Breast epithelium (tissue), 3 donors: Measurements from ENCODE around the gene STING1.

Source experiments
- CTCF ChIP-seq, 3 donors: fragments of 450-650 bp; IDR thresholded peaks; one replicate each; pipeline ENCODE4 v1.5.1; 2016 to 2017; ENCODE audit warnings: antibody characterized with exemption in 3 of 3, mild to moderate bottlenecking in 3 of 3, moderate library complexity in 3 of 3
- POLR2AphosphoS5 ChIP-seq, 3 donors: sonication (generic); formaldehyde crosslinking; IDR thresholded peaks; one replicate each; pipeline ENCODE4 v1.6.1; 2017; ENCODE audit warnings: antibody characterized with exemption in 3 of 3

DNA sequence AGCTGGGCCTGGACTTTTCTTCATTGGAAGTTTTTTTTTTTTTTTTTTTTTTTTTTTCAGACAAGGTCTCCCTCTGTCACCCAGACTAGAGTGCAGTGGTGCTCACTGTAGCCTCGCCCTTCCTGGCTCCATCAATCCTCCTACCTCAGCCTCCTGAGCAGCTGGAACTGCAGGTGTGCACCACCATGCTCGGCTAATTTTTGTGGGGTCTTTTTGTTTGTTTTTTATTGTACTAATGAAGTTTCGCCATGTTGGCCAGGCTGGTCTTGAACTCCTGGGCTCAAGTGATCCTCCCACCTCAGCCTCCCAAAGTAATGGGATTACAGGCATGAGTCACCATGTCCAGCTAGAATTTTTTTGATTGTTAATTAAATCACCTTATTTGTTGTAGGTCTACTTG lies 46.9 kb downstream of the STING1 start:
- no peak for TF ChIP-seq CTCF (IDR thresholded peaks at IDR 0.05)
- TF ChIP-seq POLR2AphosphoS5 (IDR thresholded peaks at IDR 0.05) = no peak
